ENCODE measurements around the gene R3HDM2. TPM values are rescaled to one million over a fixed set of nuclear protein-coding genes. Genes with fewer than 3 reads are reported as not detected.
"Not testable (repeated sequence)": the region's sequence is repeated elsewhere in the genome, so short reads cannot be mapped to it uniquely, and the experiment has no call there.

R3HDM2 gene
- total RNA-seq, 1 experiment from 2014 or later = 64.0 TPM

DNA sequence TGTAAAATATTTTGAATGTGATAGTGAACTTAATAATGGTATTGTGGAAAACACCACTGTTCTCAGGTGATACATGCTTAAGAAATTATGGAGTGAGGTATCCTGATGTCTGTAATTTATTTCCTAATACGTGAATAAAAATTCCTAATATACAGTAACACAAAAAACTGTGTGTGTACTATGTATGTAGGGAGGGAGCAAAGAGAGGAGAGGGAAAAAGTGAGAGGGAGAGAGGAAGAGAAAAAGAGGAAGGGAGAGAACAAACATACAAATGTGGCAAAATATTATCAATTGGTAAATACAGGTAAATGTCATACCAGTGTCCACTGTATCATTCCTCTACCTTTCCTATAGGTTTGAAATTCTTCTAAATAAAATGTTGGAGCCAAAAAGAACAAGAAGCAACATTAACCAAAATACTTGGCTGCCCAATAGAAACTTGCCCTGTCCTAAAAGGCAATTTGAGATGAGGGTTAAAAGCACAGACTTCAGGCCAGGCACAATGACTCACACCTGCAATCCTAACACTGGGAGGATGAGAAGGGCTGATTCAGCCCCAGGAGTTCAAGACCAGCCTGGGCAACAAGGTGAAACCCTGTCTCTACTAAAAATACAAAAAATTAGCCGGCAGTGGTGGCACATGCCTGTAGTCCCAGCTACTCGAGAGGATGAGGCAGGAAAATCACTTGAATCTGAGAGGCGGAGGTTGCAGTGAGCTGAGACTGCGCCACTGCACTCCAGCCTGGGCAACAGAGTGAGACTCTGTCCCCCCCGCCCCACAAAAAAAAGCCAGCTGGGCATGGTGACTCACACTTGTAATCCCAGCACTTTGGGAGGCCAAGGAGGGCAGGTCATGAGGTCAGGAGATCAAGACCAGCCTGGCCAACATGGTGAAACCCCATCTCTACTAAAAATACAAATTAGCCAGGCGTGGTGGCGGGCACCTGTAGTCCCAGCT is 14.5 kb downstream of the R3HDM2 start:
- Histone ChIP-seq H3K4me1 (ENCODE audit: insufficient read depth, low read length, poor library complexity, severe bottlenecking) (no peaks in the 10 kb centered on the region), H3K9me3 (ENCODE audit: low read depth, low read length, poor library complexity, severe bottlenecking) (no peaks in the 10 kb centered on the region), H3K4me3 (ENCODE audit: low read depth, low read length, poor library complexity, severe bottlenecking) (no peak overlapping the region), H3K27ac (ENCODE audit: low read depth, low read length, poor library complexity, severe bottlenecking) (no peak overlapping the region), H3K27me3 (replicated peaks; ENCODE audit: insufficient read depth, low read depth, low read length, poor library complexity) (no peaks in the 10 kb centered on the region), H3K36me3 (ENCODE audit: insufficient read depth, low read length, poor library complexity, severe bottlenecking) (no peaks in the 10 kb centered on the region)
- CTCF ChIA-PET = no interaction called here
- no peak for DNase-seq (ENCODE audit: low spot score)
- intact Hi-C loops (cut with micrococcal nuclease; ENCODE audit: unreplicated experiment) = no loop called here
- POLR2A ChIA-PET (ENCODE audit: low non-redundant PET) = no interaction called here
- BruUV-seq (replicated peaks) = no TSS peak
- TF ChIP-seq, protein P1, sequence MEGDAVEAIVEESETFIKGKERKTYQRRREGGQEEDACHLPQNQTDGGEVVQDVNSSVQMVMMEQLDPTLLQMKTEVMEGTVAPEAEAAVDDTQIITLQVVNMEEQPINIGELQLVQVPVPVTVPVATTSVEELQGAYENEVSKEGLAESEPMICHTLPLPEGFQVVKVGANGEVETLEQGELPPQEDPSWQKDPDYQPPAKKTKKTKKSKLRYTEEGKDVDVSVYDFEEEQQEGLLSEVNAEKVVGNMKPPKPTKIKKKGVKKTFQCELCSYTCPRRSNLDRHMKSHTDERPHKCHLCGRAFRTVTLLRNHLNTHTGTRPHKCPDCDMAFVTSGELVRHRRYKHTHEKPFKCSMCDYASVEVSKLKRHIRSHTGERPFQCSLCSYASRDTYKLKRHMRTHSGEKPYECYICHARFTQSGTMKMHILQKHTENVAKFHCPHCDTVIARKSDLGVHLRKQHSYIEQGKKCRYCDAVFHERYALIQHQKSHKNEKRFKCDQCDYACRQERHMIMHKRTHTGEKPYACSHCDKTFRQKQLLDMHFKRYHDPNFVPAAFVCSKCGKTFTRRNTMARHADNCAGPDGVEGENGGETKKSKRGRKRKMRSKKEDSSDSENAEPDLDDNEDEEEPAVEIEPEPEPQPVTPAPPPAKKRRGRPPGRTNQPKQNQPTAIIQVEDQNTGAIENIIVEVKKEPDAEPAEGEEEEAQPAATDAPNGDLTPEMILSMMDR (conservative IDR thresholded peaks at IDR 0.05; ENCODE audit: low read depth, low read length) = no peak
- TF ChIP-seq EZH2 (IDR thresholded peaks at IDR 0.05; ENCODE audit: borderline replicate concordance, low read depth, low read length, poor library complexity, severe bottlenecking) = no peak

DNA sequence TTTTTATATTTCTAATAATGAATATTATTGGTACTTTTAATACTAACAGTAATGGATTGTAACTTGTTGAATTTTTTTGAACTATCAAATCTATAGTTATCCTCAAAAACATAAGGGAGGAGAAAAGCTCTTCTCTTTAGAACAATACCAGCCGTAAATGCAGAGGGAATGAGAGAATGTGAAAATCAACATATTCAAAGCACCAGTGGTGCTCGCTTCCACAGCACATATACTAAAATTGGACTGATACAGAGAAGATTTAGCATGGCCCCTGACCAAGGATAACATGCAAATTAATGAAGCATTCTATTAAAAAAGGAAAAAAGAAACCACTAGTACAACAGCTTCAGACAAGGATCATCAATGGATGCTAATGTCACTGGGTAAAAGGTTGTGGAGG is 15.8 kb downstream of the R3HDM2 start:
- intact Hi-C loops (cut with micrococcal nuclease; ENCODE audit: unreplicated experiment) = no loop called here
- no peak for DNase-seq (ENCODE audit: low spot score)
- POLR2A ChIA-PET (ENCODE audit: low non-redundant PET) = no interaction called here
- Histone ChIP-seq H3K27ac (ENCODE audit: low read depth, low read length, poor library complexity, severe bottlenecking) (no peak overlapping the region), H3K9me3 (ENCODE audit: low read depth, low read length, poor library complexity, severe bottlenecking) (no peaks in the 10 kb centered on the region), H3K36me3 (ENCODE audit: insufficient read depth, low read length, poor library complexity, severe bottlenecking) (no peaks in the 10 kb centered on the region), H3K4me3 (ENCODE audit: low read depth, low read length, poor library complexity, severe bottlenecking) (no peak overlapping the region), H3K27me3 (replicated peaks; ENCODE audit: insufficient read depth, low read depth, low read length, poor library complexity) (no peaks in the 10 kb centered on the region), H3K4me1 (ENCODE audit: insufficient read depth, low read length, poor library complexity, severe bottlenecking) (no peaks in the 10 kb centered on the region)
- no peak for TF ChIP-seq EZH2 (IDR thresholded peaks at IDR 0.05; ENCODE audit: borderline replicate concordance, low read depth, low read length, poor library complexity, severe bottlenecking)
- CTCF ChIA-PET = no interaction called here
- BruUV-seq (replicated peaks) = no TSS peak

DNA sequence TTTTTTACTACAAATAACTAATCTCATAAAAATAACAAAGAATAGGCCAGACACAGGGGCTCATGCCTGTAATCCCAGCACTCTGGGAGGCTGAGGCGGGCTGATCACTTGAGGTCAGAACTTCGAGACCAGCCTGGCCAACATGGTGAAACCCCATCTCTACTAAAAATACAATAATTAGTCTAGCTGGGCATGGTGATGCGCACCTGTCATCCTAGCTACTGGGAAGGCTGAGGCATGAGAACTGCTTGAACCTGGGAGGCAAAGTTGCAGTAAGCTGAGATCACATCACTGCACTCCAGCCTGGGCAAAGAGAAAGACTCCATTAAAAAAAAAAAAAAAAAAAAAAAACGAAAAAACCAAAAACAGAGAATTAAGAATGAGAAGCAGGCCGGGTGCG is 16.7 kb downstream of the R3HDM2 start:
- DNase-seq (ENCODE audit: low spot score); H3K27ac ChIP-seq (ENCODE audit: low read depth, low read length, poor library complexity, severe bottlenecking); H3K4me1 ChIP-seq (ENCODE audit: insufficient read depth, low read length, poor library complexity, severe bottlenecking); CTCF ChIA-PET; H3K9me3 ChIP-seq (ENCODE audit: low read depth, low read length, poor library complexity, severe bottlenecking); H3K4me3 ChIP-seq (ENCODE audit: low read depth, low read length, poor library complexity, severe bottlenecking); intact Hi-C loops (cut with micrococcal nuclease; ENCODE audit: unreplicated experiment); H3K36me3 ChIP-seq (ENCODE audit: insufficient read depth, low read length, poor library complexity, severe bottlenecking); H3K27me3 ChIP-seq (replicated peaks; ENCODE audit: insufficient read depth, low read depth, low read length, poor library complexity); BruUV-seq (replicated peaks); POLR2A ChIA-PET (ENCODE audit: low non-redundant PET): not testable (repeated sequence)

DNA sequence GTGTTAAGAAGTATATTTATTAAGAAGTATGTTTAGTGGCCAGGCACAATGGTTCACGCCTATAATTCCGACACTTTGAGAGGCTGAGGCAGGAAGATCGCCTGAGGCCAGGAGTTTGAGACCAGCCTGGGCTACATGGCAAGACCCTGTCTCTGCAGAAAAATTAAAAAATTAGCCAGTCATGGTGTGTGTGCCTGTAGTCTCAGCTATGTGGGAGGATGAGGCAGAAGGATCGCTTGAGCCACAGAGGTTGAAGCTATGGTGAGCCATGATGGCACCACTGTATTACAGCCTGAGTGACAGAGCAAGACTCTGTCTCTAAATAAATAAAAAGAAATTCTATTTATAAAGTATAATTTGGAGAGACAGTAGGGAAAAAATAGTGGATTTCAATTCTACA is 20.3 kb downstream of the R3HDM2 start:
- TF ChIP-seq, protein P1 (conservative IDR thresholded peaks at IDR 0.05; ENCODE audit: low read depth, low read length) = no peak
- no peak for TF ChIP-seq EZH2 (IDR thresholded peaks at IDR 0.05; ENCODE audit: borderline replicate concordance, low read depth, low read length, poor library complexity, severe bottlenecking)
- CTCF ChIA-PET = no interaction called here
- Histone ChIP-seq H3K9me3 (ENCODE audit: low read depth, low read length, poor library complexity, severe bottlenecking) (no peaks in the 10 kb centered on the region), H3K27me3 (replicated peaks; ENCODE audit: insufficient read depth, low read depth, low read length, poor library complexity) (no peaks in the 10 kb centered on the region), H3K4me3 (ENCODE audit: low read depth, low read length, poor library complexity, severe bottlenecking) (no peak overlapping the region), H3K36me3 (ENCODE audit: insufficient read depth, low read length, poor library complexity, severe bottlenecking) (no peaks in the 10 kb centered on the region), H3K4me1 (ENCODE audit: insufficient read depth, low read length, poor library complexity, severe bottlenecking) (no peaks in the 10 kb centered on the region), H3K27ac (ENCODE audit: low read depth, low read length, poor library complexity, severe bottlenecking) (no peak overlapping the region)
- POLR2A ChIA-PET (ENCODE audit: low non-redundant PET) = no interaction called here
- intact Hi-C loops (cut with micrococcal nuclease; ENCODE audit: unreplicated experiment) = no loop called here
- DNase-seq (ENCODE audit: low spot score) = no peak
- BruUV-seq (replicated peaks) = no TSS peak

Measured in A673 (cell line).